HepG2 (cell line): Measurements from ENCODE around the gene CUEDC2. TPM values are rescaled to one million over a fixed set of nuclear protein-coding genes. Genes with fewer than 3 reads are reported as not detected.
A peak's percentile ranks its signal among the peaks of the same experiment; 100 is the strongest.

Source experiments
- ATAC-seq: fragments of 200-7000 bp; cut with Tn5 transposase; 3 replicates; pipeline ENCODE4 v1.9.1; 2020; ENCODE audit warnings: mild to moderate bottlenecking, moderate library complexity
- BruUV-seq: library from RNA; stranded (reverse); fragments of 400-500 nt; replicated peaks from 2 replicates; lab custom pipeline; 2021; lab: Mats Ljungman, UMichigan
- CTCF ChIA-PET: fragments of 300-600 bp; formaldehyde crosslinking; extraction: SDS; loops from one replicate; lab custom pipeline; 2021; ENCODE audit warnings: low total read pairs, inconsistent platforms, low intra/inter-chr PET ratio; lab: Yijun Ruan, JAX
- POLR2A ChIA-PET: fragments of 350-600 bp; sonication (Branson Sonifier 250); formaldehyde crosslinking; loops from one replicate; lab custom pipeline; 2020; ENCODE audit warnings: antibody characterized with exemption, inconsistent platforms; lab: Yijun Ruan, JAX
- DNase-seq: peaks from one replicate; pipeline ENCODE4 v3.0.0-alpha.2; 2015; ENCODE audit warnings: low spot score
- FAIRE-seq: peaks from 3 replicates; lab custom pipeline; 2011; peaks lifted over from hg19 to GRCh38; lab: Jason Lieb, UNC
- H2AFZ ChIP-seq: one replicate; pipeline ENCODE4 v1.6.1; 2011; ENCODE audit warnings: low read length, inconsistent platforms
- H3K27ac ChIP-seq: fragments of 300-600 bp; 3 replicates; pipeline ENCODE4 v1.8.0; 2011; ENCODE audit warnings: mixed run types, mild to moderate bottlenecking, mixed read lengths, low read length, inconsistent platforms; ENCODE audit not compliant: insufficient read depth; ENCODE audit errors: extremely low read length
- H3K27me3 ChIP-seq, 2 experiments: fragments of 200-600 bp in 1 of 2; 2 replicates in 1 of 2; 3 replicates in 1 of 2; pipeline versions ENCODE4 v1.6.0 to v1.8.0; 2011; ENCODE audit warnings: low read length in 2 of 2, mild to moderate bottlenecking in 2 of 2, moderate library complexity in 2 of 2, inconsistent platforms in 1 of 2; ENCODE audit not compliant: insufficient read depth in 2 of 2, control insufficient read depth in 1 of 2
- H3K36me3 ChIP-seq, 2 experiments: fragments of 200-600 bp in 1 of 2; replicated peaks in 1 of 2; 2 replicates in 1 of 2; 3 replicates in 1 of 2; pipeline versions ENCODE4 v1.5.1 to v1.8.0; 2011; ENCODE audit warnings: low read length in 2 of 2, inconsistent platforms in 1 of 2; ENCODE audit not compliant: insufficient read depth in 2 of 2, control insufficient read depth in 1 of 2
- H3K4me1 ChIP-seq: 2 replicates; pipeline ENCODE4 v1.5.1; 2012; ENCODE audit warnings: low read length, inconsistent platforms; ENCODE audit not compliant: insufficient read depth
- H3K4me2 ChIP-seq: 2 replicates; pipeline ENCODE4 v1.6.0; 2011; ENCODE audit warnings: low read depth, low read length, inconsistent platforms
- H3K4me3 ChIP-seq, 3 experiments: fragments of 200-600 bp in 1 of 3; sonication (generic), shearing (Covaris generic) in 1 of 3; replicated peaks in 1 of 3; 2 replicates each; pipeline ENCODE4 v1.5.1; 2011 to 2016; ENCODE audit warnings: low read length in 3 of 3, inconsistent platforms in 2 of 3, low read depth in 2 of 3, mild to moderate bottlenecking in 2 of 3, control low read depth in 1 of 3, mixed read lengths in 1 of 3; ENCODE audit not compliant: insufficient read depth in 1 of 3
- H3K79me2 ChIP-seq: one replicate; pipeline ENCODE4 v1.6.1; 2011; ENCODE audit warnings: low read length, inconsistent platforms; ENCODE audit not compliant: insufficient read depth
- H3K9ac ChIP-seq: 2 replicates; pipeline ENCODE4 v1.6.0; 2011; ENCODE audit warnings: mild to moderate bottlenecking, low read depth, low read length, inconsistent platforms; ENCODE audit not compliant: insufficient read depth
- H3K9me3 ChIP-seq: 2 replicates; pipeline ENCODE4 v1.5.1; 2012; ENCODE audit warnings: mild to moderate bottlenecking, low read length
- H4K20me1 ChIP-seq: 2 replicates; pipeline ENCODE4 v1.6.0; 2011; ENCODE audit warnings: inconsistent platforms, mild to moderate bottlenecking, low read length, moderate library complexity; ENCODE audit not compliant: insufficient read depth
- CREB1 ChIP-seq, 2 experiments: fragments of 450-650 bp in 1 of 2; IDR thresholded peaks; 2 replicates each; pipeline ENCODE4 v1.6.1; 2016 to 2017; ENCODE audit warnings: control low read depth in 1 of 2, mild to moderate bottlenecking in 1 of 2, missing compliant biosample characterization in 1 of 2, missing genetic modification characterization in 1 of 2
- DRAP1 ChIP-seq: IDR thresholded peaks from 2 replicates; pipeline ENCODE4 v1.6.1; 2016; ENCODE audit warnings: missing genetic modification reagents, missing compliant biosample characterization
- HINFP ChIP-seq: sonication (generic); formaldehyde crosslinking; IDR thresholded peaks from 2 replicates; pipeline ENCODE4 v1.4.0; 2020; ENCODE audit warnings: low read depth, mild to moderate bottlenecking, missing genetic modification reagents
- KMT2B ChIP-seq: IDR thresholded peaks from 2 replicates; pipeline ENCODE4 v1.6.1; 2016; ENCODE audit warnings: missing genetic modification reagents, missing compliant biosample characterization
- MLLT10 ChIP-seq: sonication (generic); formaldehyde crosslinking; IDR thresholded peaks from 2 replicates; pipeline ENCODE4 v1.4.0; 2020; ENCODE audit warnings: missing genetic modification reagents
- RORA ChIP-seq: sonication (generic); formaldehyde crosslinking; IDR thresholded peaks from 2 replicates; pipeline ENCODE4 v1.5.0; 2020; ENCODE audit warnings: mild to moderate bottlenecking, missing genetic modification reagents, moderate library complexity
- THAP7 ChIP-seq: sonication (generic); formaldehyde crosslinking; IDR thresholded peaks from 2 replicates; pipeline ENCODE4 v1.8.1; 2023; ENCODE audit warnings: mild to moderate bottlenecking, missing genetic modification reagents
- ZNF207 ChIP-seq: fragments of 450-650 bp; IDR thresholded peaks from 2 replicates; pipeline ENCODE4 v1.6.1; 2016; ENCODE audit warnings: antibody characterized with exemption, borderline replicate concordance
- ZNF503 ChIP-seq: sonication (generic); formaldehyde crosslinking; IDR thresholded peaks from 2 replicates; pipeline ENCODE4 v1.4.0; 2020; ENCODE audit warnings: missing genetic modification reagents
- whole genome bisulfite sequencing: methylation state at CpG from one replicate; pipeline ENCODE4 v1.1.6; 2017; ENCODE audit warnings: low lambda C conversion rate; 5-methylcytosine and 5-hydroxymethylcytosine counted together
- in situ Hi-C: cut with HindIII; loops from 2 replicates; pipeline ENCODE4 v1.10.0; 2017; ENCODE audit warnings: low pct_unique_long_range_greater_than_20kb; ENCODE audit not compliant: extremely low pct_ligation_motif_present
- intact Hi-C: fragments of 100-400 bp; cut with micrococcal nuclease; formaldehyde crosslinking; loops from one replicate; pipeline ENCODE4 v1.10.0; 2022; ENCODE audit not compliant: unreplicated experiment
- polyA plus RNA-seq, 8 experiments: library from polyadenylated mRNA; depleted of rRNA in 3 of 8; stranded (reverse) in 7 of 8; unstranded in 1 of 8; fragments of >200 nt; fragmentation: Illumina TruSeq in 4 of 8; extraction: Trizol in 4 of 8; gene quantifications; 2 replicates each; pipeline versions ENCODE4 v1.2.1 to v1.2.3, GENCODE V29; 2011 to 2016; ENCODE audit warnings: low read depth in 4 of 8, missing spikeins in 1 of 8, mixed read lengths in 1 of 8; ENCODE audit not compliant: insufficient read depth in 1 of 8
- total RNA-seq, 5 experiments: library from RNA; depleted of rRNA; stranded (reverse); fragments of >200 nt; fragmentation: Illumina TruSeq; extraction: Trizol; gene quantifications; 2 replicates each; pipeline ENCODE4 v1.2.3, GENCODE V29; 2016; ENCODE audit warnings: low read depth in 1 of 5

CUEDC2 gene
- total and polyA plus RNA-seq, 2 of the 13 experiments (the other 11 are each of a cell fraction or from before 2014, with no cell fraction given): 13.1 to 18.4 TPM

GRCh38 chr10:102414749-102415148, 17.6 kb downstream of the CUEDC2 start:
- H4K20me1 ChIP-seq: peaks cover 3% of the 10 kb centered on the region; the same call in 1 of the 2 replicates
- no peak overlapping the region for H3K27ac ChIP-seq
- TF ChIP-seq THAP7 (CRISPR knock-in tag) (no peak), CREB1 (IDR thresholded peaks at IDR 0.05) (no peak), CREB1 (CRISPR knock-in tag; IDR thresholded peaks at IDR 0.05) (no peak), ZNF207 (no peak), MLLT10 (CRISPR knock-in tag) (no peak), HINFP (CRISPR knock-in tag) (no peak), KMT2B (CRISPR knock-in tag) (no peak), DRAP1 (CRISPR knock-in tag) (no peak), ZNF503 (no peak), RORA (no peak)
- FAIRE-seq (no peak), DNase-seq (no peak), ATAC-seq (no peak)
- BruUV-seq: no TSS peak
- no peak overlapping the region; a peak in 1 of 6 replicates for H3K4me3 ChIP-seq
- H3K4me1 ChIP-seq: peaks cover 24% of the 10 kb centered on the region
- WGBS: under 1% methylated on average over 14 of the region's 20 CpGs
- no peaks in the 10 kb centered on the region for H3K79me2 ChIP-seq
- peaks cover 15 to 65% of the 10 kb centered on the region in 2 experiments for H3K27me3 ChIP-seq
- H3K9me3 ChIP-seq: no peaks in the 10 kb centered on the region
- H3K4me2 ChIP-seq: peak overlapping the region; percentile 7; the same call in 1 of the 2 replicates
- no peak overlapping the region for H2AFZ ChIP-seq
- no peak overlapping the region for H3K9ac ChIP-seq
- ChIA-PET POLR2A (no interaction called here), CTCF (no interaction called here)
- in situ Hi-C loops: no loop called here
- intact Hi-C loops: no loop called here
- H3K36me3 ChIP-seq: no peaks in the 10 kb centered on the region
